Measurements from ENCODE around the gene WDFY4. TPM values are rescaled to one million over a fixed set of nuclear protein-coding genes. Genes with fewer than 3 reads are reported as not detected.

WDFY4 gene
- total and polyA plus RNA-seq, 2 of the 13 experiments (the other 11 are each of a cell fraction or from before 2014, with no cell fraction given): not detected

DNA sequence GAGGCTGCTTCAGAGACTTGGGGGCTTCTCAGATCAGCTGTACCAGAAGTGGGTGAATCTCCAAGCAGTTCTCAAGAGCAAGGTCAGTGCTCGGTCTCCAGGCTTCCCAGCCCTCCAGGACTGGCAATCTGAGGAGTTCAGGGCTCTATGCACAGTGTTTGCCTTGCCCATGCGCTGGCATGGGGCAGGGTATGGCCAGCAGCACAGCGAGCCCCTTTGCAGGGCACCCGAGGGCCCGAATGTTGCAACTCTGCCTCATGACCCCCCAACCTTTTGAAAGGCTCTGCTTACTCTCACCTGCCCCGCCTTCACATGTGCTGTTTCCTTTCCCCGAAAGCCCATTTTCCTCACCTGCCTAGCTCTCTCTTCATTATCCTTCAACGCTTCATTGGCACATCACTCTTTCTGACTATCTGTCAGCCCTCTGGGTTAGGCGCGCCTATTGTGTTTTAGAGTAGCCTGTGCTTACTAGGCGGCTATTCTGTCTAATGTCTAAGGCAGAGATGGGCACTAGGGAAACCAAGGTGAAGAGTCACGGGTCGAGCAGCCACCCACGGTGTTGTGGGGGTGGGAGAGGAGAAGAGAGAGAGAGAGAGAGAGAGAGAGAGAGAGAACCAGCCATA is 83.6 kb downstream of the WDFY4 start (continued):
- TF ChIP-seq, protein P1, sequence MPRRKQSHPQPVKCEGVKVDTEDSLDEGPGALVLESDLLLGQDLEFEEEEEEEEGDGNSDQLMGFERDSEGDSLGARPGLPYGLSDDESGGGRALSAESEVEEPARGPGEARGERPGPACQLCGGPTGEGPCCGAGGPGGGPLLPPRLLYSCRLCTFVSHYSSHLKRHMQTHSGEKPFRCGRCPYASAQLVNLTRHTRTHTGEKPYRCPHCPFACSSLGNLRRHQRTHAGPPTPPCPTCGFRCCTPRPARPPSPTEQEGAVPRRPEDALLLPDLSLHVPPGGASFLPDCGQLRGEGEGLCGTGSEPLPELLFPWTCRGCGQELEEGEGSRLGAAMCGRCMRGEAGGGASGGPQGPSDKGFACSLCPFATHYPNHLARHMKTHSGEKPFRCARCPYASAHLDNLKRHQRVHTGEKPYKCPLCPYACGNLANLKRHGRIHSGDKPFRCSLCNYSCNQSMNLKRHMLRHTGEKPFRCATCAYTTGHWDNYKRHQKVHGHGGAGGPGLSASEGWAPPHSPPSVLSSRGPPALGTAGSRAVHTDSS (CRISPR knock-in tag; conservative IDR thresholded peaks at IDR 0.05): no peak

DNA sequence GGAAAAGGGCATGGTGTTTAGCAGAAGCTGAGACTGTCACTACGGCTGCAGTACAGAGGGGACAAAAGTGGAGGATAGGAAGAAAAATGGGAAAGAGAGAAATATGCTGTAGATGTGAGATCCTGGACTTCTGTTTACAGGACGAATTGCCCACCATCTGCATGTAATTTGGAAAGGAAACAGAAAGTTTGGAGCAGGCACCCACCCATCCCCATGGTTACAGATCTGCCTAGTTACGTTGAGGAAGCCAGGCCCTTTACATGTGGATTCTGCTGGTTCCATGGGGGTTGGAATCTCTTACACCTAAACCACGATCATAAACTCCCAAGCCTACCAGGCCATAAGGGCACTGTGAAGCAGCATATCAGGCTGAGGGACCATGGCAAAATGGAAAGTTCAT is 84.3 kb downstream of the WDFY4 start:
- FAIRE-seq: no peak
- whole genome bisulfite sequencing (ENCODE audit: low lambda C conversion rate): 14% methylated on average over 4 of the region's 4 CpGs
- no peaks in the 10 kb centered on the region for H3K36me3 ChIP-seq (replicated peaks in 1 of 2; ENCODE audit: control insufficient read depth in 1 of 2, insufficient read depth in 2 of 2, low read length in 2 of 2)
- no peak for DNase-seq (ENCODE audit: low spot score)
- no peak for ATAC-seq
- peaks cover 2 to 10% of the 10 kb centered on the region in 2 experiments; a peak in 2 of 5 replicates for H3K27me3 ChIP-seq (ENCODE audit: control insufficient read depth in 1 of 2, insufficient read depth in 2 of 2, low read length in 2 of 2)
- no peak overlapping the region for H3K4me2 ChIP-seq (ENCODE audit: low read depth, low read length)
- no peak overlapping the region for H3K4me3 ChIP-seq (replicated peaks in 1 of 3; ENCODE audit: insufficient read depth in 1 of 3, low read depth in 2 of 3, low read length in 3 of 3)
- no TSS peak for BruUV-seq (replicated peaks)
- in situ Hi-C loops (cut with HindIII; ENCODE audit: extremely low pct_ligation_motif_present, low pct_unique_long_range_greater_than_20kb) (no loop called here), intact Hi-C loops (cut with micrococcal nuclease; ENCODE audit: unreplicated experiment) (no loop called here)
- POLR2A ChIA-PET: no interaction called here
- no peak overlapping the region for H2AFZ ChIP-seq (ENCODE audit: low read length)
- no peaks in the 10 kb centered on the region for H3K79me2 ChIP-seq (ENCODE audit: insufficient read depth, low read length)
- CTCF ChIA-PET (ENCODE audit: low intra/inter-chr PET ratio, low total read pairs): no interaction called here
- H4K20me1 ChIP-seq (ENCODE audit: insufficient read depth, low read length): no peaks in the 10 kb centered on the region
- H3K9me3 ChIP-seq (ENCODE audit: low read length): no peaks in the 10 kb centered on the region
- no peaks in the 10 kb centered on the region for H3K4me1 ChIP-seq (ENCODE audit: insufficient read depth, low read length)
- H3K9ac ChIP-seq (ENCODE audit: insufficient read depth, low read depth, low read length): no peak overlapping the region
- H3K27ac ChIP-seq (ENCODE audit: extremely low read length, insufficient read depth, low read length): no peak overlapping the region
- TF ChIP-seq MAFK (conservative IDR thresholded peaks at IDR 0.05 in 1 of 2, IDR thresholded peaks at IDR 0.05 in 1 of 2; ENCODE audit: low read length in 2 of 2) (no peak), ZNF253 (CRISPR knock-in tag; IDR thresholded peaks at IDR 0.05; ENCODE audit: borderline replicate concordance) (no peak), GATAD1 (CRISPR knock-in tag; IDR thresholded peaks at IDR 0.05) (no peak), GFI1 (CRISPR knock-in tag; IDR thresholded peaks at IDR 0.05; ENCODE audit: borderline replicate concordance) (no peak), PCBP2 (optimal IDR thresholded peaks at IDR 0.05; ENCODE audit: low read depth, low read length, poor library complexity, severe bottlenecking) (no peak), RFX3 (CRISPR knock-in tag; IDR thresholded peaks at IDR 0.05) (no peak), KLF16 (CRISPR knock-in tag; IDR thresholded peaks at IDR 0.05) (no peak), JDP2 (CRISPR knock-in tag; IDR thresholded peaks at IDR 0.05; ENCODE audit: borderline replicate concordance) (no peak), ZFAT (CRISPR knock-in tag; conservative IDR thresholded peaks at IDR 0.05) (no peak)
- TF ChIP-seq, protein P2, sequence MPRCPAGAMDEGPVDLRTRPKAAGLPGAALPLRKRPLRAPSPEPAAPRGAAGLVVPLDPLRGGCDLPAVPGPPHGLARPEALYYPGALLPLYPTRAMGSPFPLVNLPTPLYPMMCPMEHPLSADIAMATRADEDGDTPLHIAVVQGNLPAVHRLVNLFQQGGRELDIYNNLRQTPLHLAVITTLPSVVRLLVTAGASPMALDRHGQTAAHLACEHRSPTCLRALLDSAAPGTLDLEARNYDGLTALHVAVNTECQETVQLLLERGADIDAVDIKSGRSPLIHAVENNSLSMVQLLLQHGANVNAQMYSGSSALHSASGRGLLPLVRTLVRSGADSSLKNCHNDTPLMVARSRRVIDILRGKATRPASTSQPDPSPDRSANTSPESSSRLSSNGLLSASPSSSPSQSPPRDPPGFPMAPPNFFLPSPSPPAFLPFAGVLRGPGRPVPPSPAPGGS (CRISPR knock-in tag; IDR thresholded peaks at IDR 0.05): no peak
- TF ChIP-seq, protein P3, sequence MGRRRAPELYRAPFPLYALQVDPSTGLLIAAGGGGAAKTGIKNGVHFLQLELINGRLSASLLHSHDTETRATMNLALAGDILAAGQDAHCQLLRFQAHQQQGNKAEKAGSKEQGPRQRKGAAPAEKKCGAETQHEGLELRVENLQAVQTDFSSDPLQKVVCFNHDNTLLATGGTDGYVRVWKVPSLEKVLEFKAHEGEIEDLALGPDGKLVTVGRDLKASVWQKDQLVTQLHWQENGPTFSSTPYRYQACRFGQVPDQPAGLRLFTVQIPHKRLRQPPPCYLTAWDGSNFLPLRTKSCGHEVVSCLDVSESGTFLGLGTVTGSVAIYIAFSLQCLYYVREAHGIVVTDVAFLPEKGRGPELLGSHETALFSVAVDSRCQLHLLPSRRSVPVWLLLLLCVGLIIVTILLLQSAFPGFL (CRISPR knock-in tag; IDR thresholded peaks at IDR 0.05): no peak
- TF ChIP-seq, protein P4, sequence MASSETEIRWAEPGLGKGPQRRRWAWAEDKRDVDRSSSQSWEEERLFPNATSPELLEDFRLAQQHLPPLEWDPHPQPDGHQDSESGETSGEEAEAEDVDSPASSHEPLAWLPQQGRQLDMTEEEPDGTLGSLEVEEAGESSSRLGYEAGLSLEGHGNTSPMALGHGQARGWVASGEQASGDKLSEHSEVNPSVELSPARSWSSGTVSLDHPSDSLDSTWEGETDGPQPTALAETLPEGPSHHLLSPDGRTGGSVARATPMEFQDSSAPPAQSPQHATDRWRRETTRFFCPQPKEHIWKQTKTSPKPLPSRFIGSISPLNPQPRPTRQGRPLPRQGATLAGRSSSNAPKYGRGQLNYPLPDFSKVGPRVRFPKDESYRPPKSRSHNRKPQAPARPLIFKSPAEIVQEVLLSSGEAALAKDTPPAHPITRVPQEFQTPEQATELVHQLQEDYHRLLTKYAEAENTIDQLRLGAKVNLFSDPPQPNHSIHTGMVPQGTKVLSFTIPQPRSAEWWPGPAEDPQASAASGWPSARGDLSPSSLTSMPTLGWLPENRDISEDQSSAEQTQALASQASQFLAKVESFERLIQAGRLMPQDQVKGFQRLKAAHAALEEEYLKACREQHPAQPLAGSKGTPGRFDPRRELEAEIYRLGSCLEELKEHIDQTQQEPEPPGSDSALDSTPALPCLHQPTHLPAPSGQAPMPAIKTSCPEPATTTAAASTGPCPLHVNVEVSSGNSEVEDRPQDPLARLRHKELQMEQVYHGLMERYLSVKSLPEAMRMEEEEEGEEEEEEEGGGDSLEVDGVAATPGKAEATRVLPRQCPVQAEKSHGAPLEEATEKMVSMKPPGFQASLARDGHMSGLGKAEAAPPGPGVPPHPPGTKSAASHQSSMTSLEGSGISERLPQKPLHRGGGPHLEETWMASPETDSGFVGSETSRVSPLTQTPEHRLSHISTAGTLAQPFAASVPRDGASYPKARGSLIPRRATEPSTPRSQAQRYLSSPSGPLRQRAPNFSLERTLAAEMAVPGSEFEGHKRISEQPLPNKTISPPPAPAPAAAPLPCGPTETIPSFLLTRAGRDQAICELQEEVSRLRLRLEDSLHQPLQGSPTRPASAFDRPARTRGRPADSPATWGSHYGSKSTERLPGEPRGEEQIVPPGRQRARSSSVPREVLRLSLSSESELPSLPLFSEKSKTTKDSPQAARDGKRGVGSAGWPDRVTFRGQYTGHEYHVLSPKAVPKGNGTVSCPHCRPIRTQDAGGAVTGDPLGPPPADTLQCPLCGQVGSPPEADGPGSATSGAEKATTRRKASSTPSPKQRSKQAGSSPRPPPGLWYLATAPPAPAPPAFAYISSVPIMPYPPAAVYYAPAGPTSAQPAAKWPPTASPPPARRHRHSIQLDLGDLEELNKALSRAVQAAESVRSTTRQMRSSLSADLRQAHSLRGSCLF (CRISPR knock-in tag; IDR thresholded peaks at IDR 0.05; ENCODE audit: borderline replicate concordance): no peak

Measured in HepG2 (cell line).